Common myeloid progenitor, CD34-positive (primary cell): ENCODE data around the gene SNORC.

Experiments
- CTCF ChIA-PET: fragments of 350-600 bp; sonication (Branson Sonifier 250); formaldehyde crosslinking; loops from one replicate; lab custom pipeline; 2021; ENCODE audit warnings: antibody characterized with exemption; lab: Charles Lee
- POLR2A ChIA-PET: fragments of 350-600 bp; sonication (Branson Sonifier 250); formaldehyde crosslinking; loops from one replicate; lab custom pipeline; 2021; ENCODE audit warnings: antibody characterized with exemption; lab: Charles Lee
- DNase-seq, 3 donors: peaks; one replicate each; pipeline versions ENCODE4 v3.0.0 to v3.0.0-alpha.2; 2013
- H3K27ac ChIP-seq, 2 experiments: 1 replicate in 1 of 2; 2 replicates in 1 of 2; pipeline ENCODE4 v1.7.0; 2013; ENCODE audit warnings: inconsistent platforms in 2 of 2, low read length in 2 of 2, mild to moderate bottlenecking in 2 of 2, low read depth in 1 of 2, moderate library complexity in 1 of 2; ENCODE audit not compliant: severe bottlenecking in 2 of 2, insufficient read depth in 1 of 2, poor library complexity in 1 of 2
- H3K27me3 ChIP-seq, 5 experiments: replicated peaks in 2 of 5; 1 replicate in 3 of 5; 2 replicates in 2 of 5; pipeline versions ENCODE4 v1.6.1 to v1.7.0; 2013; ENCODE audit warnings: low read length in 4 of 5, mild to moderate bottlenecking in 2 of 5, moderate library complexity in 2 of 5, inconsistent platforms in 1 of 5; ENCODE audit not compliant: insufficient read depth in 5 of 5, control insufficient read depth in 4 of 5
- H3K36me3 ChIP-seq, 4 experiments: 1 replicate in 2 of 4; 2 replicates in 2 of 4; pipeline versions ENCODE4 v1.6.1 to v1.7.0; 2013; ENCODE audit warnings: low read length in 3 of 4, control low read depth in 1 of 4, mild to moderate bottlenecking in 1 of 4; ENCODE audit not compliant: control insufficient read depth in 4 of 4, insufficient read depth in 4 of 4
- H3K4me1 ChIP-seq, 4 experiments: 1 replicate in 3 of 4; 2 replicates in 1 of 4; pipeline versions ENCODE4 v1.6.1 to v1.7.1; 2013; ENCODE audit warnings: low read length in 3 of 4, mild to moderate bottlenecking in 3 of 4, control low read depth in 1 of 4, inconsistent platforms in 1 of 4, moderate library complexity in 1 of 4; ENCODE audit not compliant: control insufficient read depth in 4 of 4, insufficient read depth in 4 of 4; ENCODE audit errors: control extremely low read depth in 1 of 4
- H3K4me3 ChIP-seq, 7 experiments: 1 replicate in 4 of 7; 2 replicates in 3 of 7; pipeline versions ENCODE4 v1.5.1 to v1.7.0; 2013; ENCODE audit warnings: mild to moderate bottlenecking in 7 of 7, low read length in 6 of 7, moderate library complexity in 6 of 7, inconsistent platforms in 2 of 7, low read depth in 2 of 7, control low read depth in 1 of 7; ENCODE audit not compliant: insufficient read depth in 4 of 7, control insufficient read depth in 1 of 7; ENCODE audit errors: extremely low read depth in 1 of 7
- H3K9me3 ChIP-seq, 5 experiments: 1 replicate in 4 of 5; 2 replicates in 1 of 5; pipeline versions ENCODE4 v1.6.1 to v1.7.1; 2013; ENCODE audit warnings: low read length in 4 of 5, mild to moderate bottlenecking in 2 of 5, inconsistent platforms in 1 of 5, low read depth in 1 of 5, moderate library complexity in 1 of 5; ENCODE audit not compliant: control insufficient read depth in 4 of 5, insufficient read depth in 2 of 5; ENCODE audit errors: control extremely low read depth in 1 of 5
- WGBS: methylation state at CpG from one replicate; pipeline ENCODE4 v1.1.5; 2013; ENCODE audit not compliant: insufficient coverage; 5-methylcytosine and 5-hydroxymethylcytosine counted together

SNORC gene

DNA sequence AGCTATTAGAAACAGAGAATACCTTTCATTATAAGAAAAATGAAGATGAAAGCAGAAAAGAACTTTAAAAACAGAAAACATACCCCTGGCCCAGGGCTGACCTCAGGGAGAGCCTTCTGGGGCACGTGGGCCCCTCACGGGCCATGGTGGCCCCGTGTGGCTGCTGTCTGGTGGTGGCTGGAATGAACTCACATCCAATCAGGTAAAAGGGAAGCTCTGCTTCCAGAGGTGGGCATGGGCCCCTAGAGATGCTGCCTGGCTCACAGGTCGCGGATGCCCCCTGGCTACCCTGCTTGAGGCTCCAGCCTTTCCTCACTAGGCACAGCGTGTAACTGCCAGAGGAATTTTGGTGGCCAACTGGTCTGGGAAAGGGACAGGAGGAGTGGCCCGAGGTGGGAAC lies 16.6 kb downstream of the SNORC start:
- no peak overlapping the region for H3K27ac ChIP-seq
- H3K27me3 ChIP-seq = no peaks in the 10 kb centered on the region
- no peaks in the 10 kb centered on the region for H3K36me3 ChIP-seq
- CTCF ChIA-PET = interaction anchor here (0.8 to 2.0 kb wide), 2 partner anchors 10 to 167 kb away, joined by 3 to 4 read pairs; no protein-coding TSS in a partner anchor
- POLR2A ChIA-PET = no interaction called here
- DNase-seq = no peak
- no peaks in the 10 kb centered on the region for H3K9me3 ChIP-seq
- no peak overlapping the region for H3K4me3 ChIP-seq
- peaks cover 0 to 8% (median 3%) of the 10 kb centered on the region in 4 experiments for H3K4me1 ChIP-seq
- 94% methylated on average over 7 of the region's 7 CpGs for WGBS

GRCh38 chr2:232887171-232887850 lies 17.2 kb downstream of the SNORC start:
- CTCF ChIA-PET = interaction anchor here (0.8 to 2.0 kb wide), 2 partner anchors 9 to 166 kb away, joined by 3 to 4 read pairs; no protein-coding TSS in a partner anchor
- Histone ChIP-seq H3K27me3 (no peaks in the 10 kb centered on the region), H3K9me3 (no peaks in the 10 kb centered on the region), H3K36me3 (no peaks in the 10 kb centered on the region), H3K4me1 (peaks cover 0 to 8% (median 3%) of the 10 kb centered on the region in 4 experiments), H3K4me3 (no peak overlapping the region), H3K27ac (no peak overlapping the region)
- DNase-seq = no peak
- WGBS = 91% methylated on average over 15 of the region's 15 CpGs
- POLR2A ChIA-PET = no interaction called here

DNA sequence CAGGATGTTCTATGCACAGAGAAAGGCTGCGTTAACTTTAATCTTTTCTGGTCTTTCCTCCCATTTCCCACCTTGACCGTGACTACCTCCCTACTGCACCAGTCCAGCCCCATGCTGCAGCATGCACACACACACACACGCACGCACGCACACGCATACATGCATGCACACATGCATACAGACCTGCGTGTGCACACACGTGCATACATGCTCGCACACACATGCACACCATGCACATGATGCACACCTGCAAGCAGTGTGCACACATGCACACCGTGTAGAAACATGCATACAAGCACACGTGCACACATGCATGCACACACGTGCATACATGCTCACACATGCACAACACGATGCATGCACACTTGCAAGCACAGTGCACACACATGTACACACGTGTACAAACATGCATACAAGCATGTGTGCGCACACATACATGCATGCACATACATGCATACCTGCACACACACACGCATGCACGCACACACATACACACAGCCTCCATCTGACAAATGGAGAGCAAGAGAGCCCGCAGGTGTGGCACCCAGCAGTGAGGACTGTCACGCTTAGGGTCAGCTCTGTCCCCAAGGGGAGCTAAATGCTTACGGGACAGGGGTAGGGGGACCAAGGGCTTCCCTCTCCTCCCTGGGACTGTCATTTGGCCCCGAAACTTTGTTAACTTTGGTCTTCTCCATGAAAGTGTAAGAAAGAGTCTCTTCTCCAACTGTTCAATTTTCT lies 18.2 kb downstream of the SNORC start:
- POLR2A ChIA-PET = no interaction called here
- CTCF ChIA-PET = interaction anchor here (2.0 kb wide), 1 partner anchor 165 kb away, joined by 4 read pairs; no protein-coding TSS in a partner anchor
- Histone ChIP-seq H3K27me3 (peaks cover 0 to 2% (median 0%) of the 10 kb centered on the region in 5 experiments), H3K4me1 (peaks cover 0 to 8% (median 3%) of the 10 kb centered on the region in 4 experiments), H3K36me3 (no peaks in the 10 kb centered on the region), H3K27ac (no peak overlapping the region), H3K4me3 (no peak overlapping the region), H3K9me3 (no peaks in the 10 kb centered on the region)
- WGBS = 93% methylated on average over 18 of the region's 21 CpGs
- DNase-seq = no peak

- Histone ChIP-seq H3K36me3 (no peaks in the 10 kb centered on the region), H3K4me3 (no peak overlapping the region), H3K9me3 (no peaks in the 10 kb centered on the region), H3K4me1 (peaks cover 0 to 8% (median 3%) of the 10 kb centered on the region in 4 experiments), H3K27me3 (peaks cover 0 to 2% (median 0%) of the 10 kb centered on the region in 5 experiments), H3K27ac (no peak overlapping the region)
- DNase-seq = no peak
- ChIA-PET POLR2A (no interaction called here), CTCF (no interaction called here)
- WGBS = 86% methylated on average over 12 of the region's 14 CpGs
Measured at GRCh38 chr2:232888839-232889529, 18.9 kb downstream of the SNORC start.

DNA sequence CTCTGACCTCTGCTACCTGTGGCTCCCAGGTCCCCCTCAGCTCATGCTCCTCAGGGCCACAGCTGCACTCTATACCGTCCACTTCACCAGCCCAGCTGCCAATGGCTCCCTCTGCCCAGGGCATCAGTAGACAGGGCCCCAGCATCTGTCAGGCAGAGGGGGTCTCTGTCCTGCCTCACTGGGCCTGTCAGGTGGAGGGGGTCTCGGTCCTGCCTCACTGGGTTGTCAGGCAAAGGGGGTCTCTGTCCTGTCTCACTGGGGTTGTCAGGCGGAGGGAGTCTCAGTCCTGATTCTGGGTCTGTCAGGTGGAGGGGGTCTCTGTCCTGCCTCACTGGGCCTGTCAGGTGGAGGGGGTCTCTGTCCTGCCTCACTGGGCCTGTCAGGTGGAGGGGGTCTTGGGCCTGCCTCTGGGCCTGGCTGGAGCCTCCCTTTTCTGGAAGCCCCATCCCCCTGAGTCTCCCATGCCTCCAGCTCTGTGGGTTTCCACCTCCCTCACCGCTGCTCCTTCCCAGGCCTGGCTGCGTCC lies 19.9 kb downstream of the SNORC start:
- 95% methylated on average over 3 of the region's 5 CpGs for WGBS
- ChIA-PET POLR2A (no interaction called here), CTCF (no interaction called here)
- DNase-seq = no peak
- no peak overlapping the region for H3K27ac ChIP-seq
- no peaks in the 10 kb centered on the region for H3K9me3 ChIP-seq
- peaks cover 0 to 8% (median 3%) of the 10 kb centered on the region in 4 experiments for H3K4me1 ChIP-seq
- H3K27me3 ChIP-seq = peaks cover 0 to 2% (median 0%) of the 10 kb centered on the region in 5 experiments
- no peaks in the 10 kb centered on the region for H3K36me3 ChIP-seq
- H3K4me3 ChIP-seq = no peak overlapping the region

- H3K4me3 ChIP-seq = no peak overlapping the region
- H3K36me3 ChIP-seq = no peaks in the 10 kb centered on the region
- peaks cover 0 to 8% (median 3%) of the 10 kb centered on the region in 4 experiments for H3K4me1 ChIP-seq
- H3K9me3 ChIP-seq = no peaks in the 10 kb centered on the region
- POLR2A ChIA-PET = no interaction called here
- CTCF ChIA-PET = no interaction called here
- DNase-seq = no peak
- H3K27me3 ChIP-seq = peaks cover 0 to 2% (median 0%) of the 10 kb centered on the region in 5 experiments
- WGBS = 85% methylated on average over 11 of the region's 11 CpGs
- H3K27ac ChIP-seq = no peak overlapping the region
Measured at GRCh38 chr2:232890536-232890895, 20.5 kb downstream of the SNORC start.
